ENCODE measurements around the gene SRRM3. TPM values are rescaled to one million over a fixed set of nuclear protein-coding genes. Genes with fewer than 3 reads are reported as not detected.
"Not testable (repeated sequence)": the region's sequence is repeated elsewhere in the genome, so short reads cannot be mapped to it uniquely, and the experiment has no call there.

The SRRM3 gene
- total RNA-seq, 1 experiment from 2014 or later: 1.7 TPM

DNA sequence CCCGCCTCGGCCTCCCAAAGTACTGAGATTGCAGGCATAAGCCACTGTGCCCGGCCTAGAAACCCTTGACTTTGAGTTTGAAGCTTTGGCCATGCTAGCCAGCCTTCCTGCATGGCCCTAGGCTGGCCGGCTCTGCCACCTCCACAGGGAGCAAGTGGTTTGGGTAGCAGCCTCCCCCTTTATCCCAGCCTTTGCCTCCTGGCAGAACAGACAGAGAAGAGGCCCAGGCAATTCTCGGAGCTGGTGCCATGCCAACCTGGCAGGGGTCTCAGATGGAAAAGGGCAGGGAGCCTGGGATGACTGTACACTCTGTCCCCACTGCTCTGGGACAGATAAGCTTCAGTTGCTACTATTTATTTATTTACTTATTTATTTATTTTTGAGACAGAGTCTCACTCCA, 39.4 kb downstream of the SRRM3 start:
- Mint-ChIP-seq H3K36me3 (ENCODE audit: insufficient read depth, unreplicated experiment) (no peaks in the 10 kb centered on the region), H3K4me3 (ENCODE audit: unreplicated experiment) (no peak overlapping the region), H3K9me3 (ENCODE audit: unreplicated experiment) (no peaks in the 10 kb centered on the region), H3K27ac (ENCODE audit: unreplicated experiment) (no peak overlapping the region), H3K27me3 (ENCODE audit: insufficient read depth, unreplicated experiment) (peaks cover 6% of the 10 kb centered on the region), H3K4me1 (ENCODE audit: low read depth, unreplicated experiment) (no peaks in the 10 kb centered on the region)
- intact Hi-C loops (cut with micrococcal nuclease; ENCODE audit: unreplicated experiment): no loop called here
- DNase-seq: no peak
- no peaks in the 10 kb centered on the region for H3K36me3 ChIP-seq (ENCODE audit: control insufficient read depth, insufficient read depth, low read length)
- BruUV-seq (replicated peaks): no TSS peak
- ChIA-PET POLR2A (no interaction called here), CTCF (no interaction called here)
- H3K9me3 ChIP-seq: no peaks in the 10 kb centered on the region
- no peak overlapping the region for H3K4me3 ChIP-seq (ENCODE audit: low read depth, low read length)
- H3K4me1 ChIP-seq: no peaks in the 10 kb centered on the region
- H3K27me3 ChIP-seq (replicated peaks; ENCODE audit: control insufficient read depth, insufficient read depth, low read length): no peaks in the 10 kb centered on the region
- TF ChIP-seq, protein P1, sequence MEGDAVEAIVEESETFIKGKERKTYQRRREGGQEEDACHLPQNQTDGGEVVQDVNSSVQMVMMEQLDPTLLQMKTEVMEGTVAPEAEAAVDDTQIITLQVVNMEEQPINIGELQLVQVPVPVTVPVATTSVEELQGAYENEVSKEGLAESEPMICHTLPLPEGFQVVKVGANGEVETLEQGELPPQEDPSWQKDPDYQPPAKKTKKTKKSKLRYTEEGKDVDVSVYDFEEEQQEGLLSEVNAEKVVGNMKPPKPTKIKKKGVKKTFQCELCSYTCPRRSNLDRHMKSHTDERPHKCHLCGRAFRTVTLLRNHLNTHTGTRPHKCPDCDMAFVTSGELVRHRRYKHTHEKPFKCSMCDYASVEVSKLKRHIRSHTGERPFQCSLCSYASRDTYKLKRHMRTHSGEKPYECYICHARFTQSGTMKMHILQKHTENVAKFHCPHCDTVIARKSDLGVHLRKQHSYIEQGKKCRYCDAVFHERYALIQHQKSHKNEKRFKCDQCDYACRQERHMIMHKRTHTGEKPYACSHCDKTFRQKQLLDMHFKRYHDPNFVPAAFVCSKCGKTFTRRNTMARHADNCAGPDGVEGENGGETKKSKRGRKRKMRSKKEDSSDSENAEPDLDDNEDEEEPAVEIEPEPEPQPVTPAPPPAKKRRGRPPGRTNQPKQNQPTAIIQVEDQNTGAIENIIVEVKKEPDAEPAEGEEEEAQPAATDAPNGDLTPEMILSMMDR (IDR thresholded peaks at IDR 0.05; ENCODE audit: insufficient read depth in 1 of 2, low read depth in 1 of 2, low read length in 1 of 2, severe bottlenecking in 1 of 2, unreplicated experiment in 1 of 2): no peak

DNA sequence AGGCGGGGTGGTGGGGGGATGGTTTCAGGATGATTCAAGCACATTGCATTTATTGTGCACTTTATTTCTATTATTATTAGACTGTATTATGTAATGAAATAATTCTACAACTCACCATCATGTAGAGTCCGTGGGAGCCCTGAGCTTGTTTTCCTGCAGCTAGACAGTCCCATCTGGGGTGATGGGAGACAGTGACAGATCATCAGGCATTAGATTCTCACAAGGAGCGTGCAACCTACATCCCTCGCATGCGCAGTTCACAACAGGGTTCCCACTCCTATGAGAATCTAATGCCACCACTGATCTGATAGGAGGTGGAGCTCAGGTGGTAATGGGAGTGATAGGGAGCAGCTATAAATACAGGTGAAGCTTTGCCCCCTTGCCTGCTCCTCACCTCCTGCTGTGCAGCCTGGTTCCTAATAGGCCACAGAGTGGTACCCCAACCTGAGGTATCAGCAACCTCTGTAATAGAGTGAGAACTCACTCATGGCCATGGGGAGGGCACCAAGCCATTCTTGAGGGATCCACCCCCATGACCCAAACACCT, 40.9 kb downstream of the SRRM3 start:
- H3K9me3 ChIP-seq; H3K36me3 ChIP-seq (ENCODE audit: control insufficient read depth, insufficient read depth, low read length); DNase-seq; intact Hi-C loops (cut with micrococcal nuclease; ENCODE audit: unreplicated experiment); H3K4me1 ChIP-seq; H3K9me3 Mint-ChIP-seq (ENCODE audit: unreplicated experiment); H3K27me3 ChIP-seq (replicated peaks; ENCODE audit: control insufficient read depth, insufficient read depth, low read length); H3K27me3 Mint-ChIP-seq (ENCODE audit: insufficient read depth, unreplicated experiment); H3K36me3 Mint-ChIP-seq (ENCODE audit: insufficient read depth, unreplicated experiment); BruUV-seq (replicated peaks); H3K4me1 Mint-ChIP-seq (ENCODE audit: low read depth, unreplicated experiment); POLR2A ChIA-PET; H3K27ac Mint-ChIP-seq (ENCODE audit: unreplicated experiment); H3K4me3 ChIP-seq (ENCODE audit: low read depth, low read length); H3K4me3 Mint-ChIP-seq (ENCODE audit: unreplicated experiment): not testable (repeated sequence)
- CTCF ChIA-PET: interaction anchor here (0.6 to 1.0 kb wide), 2 partner anchors 41 to 50 kb away, joined by 5 to 7 read pairs; no protein-coding TSS in a partner anchor

DNA sequence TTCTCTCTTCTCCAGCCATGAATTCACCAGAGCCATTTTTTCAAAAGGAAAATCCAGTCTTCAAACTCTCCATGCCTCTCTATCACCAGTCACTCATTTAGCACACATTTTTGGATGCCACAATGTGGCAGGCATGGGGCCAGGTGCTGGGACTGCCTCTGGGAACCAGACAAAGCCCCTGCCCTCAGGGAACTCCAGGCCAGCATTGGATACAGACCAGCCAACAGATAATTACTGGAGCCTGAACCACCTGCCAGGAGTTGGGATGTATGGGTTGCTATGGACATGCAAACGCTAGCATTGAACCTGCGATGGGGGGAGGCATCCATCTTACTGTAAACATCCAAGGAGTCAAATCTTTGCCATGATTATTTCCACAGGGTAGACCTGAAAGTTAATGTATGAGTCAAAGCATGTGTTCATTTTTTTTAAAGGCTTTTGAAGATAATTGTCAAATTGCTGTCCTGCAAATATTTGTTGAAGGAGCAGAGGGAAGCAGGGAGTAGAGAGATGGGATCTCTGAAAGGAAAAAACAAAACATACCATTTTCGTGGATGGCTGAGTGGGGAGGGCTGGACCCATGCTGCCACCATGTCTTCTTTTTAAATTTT, 43.2 kb downstream of the SRRM3 start:
- DNase-seq: no peak
- CTCF ChIA-PET: no interaction called here
- Mint-ChIP-seq H3K4me1 (ENCODE audit: low read depth, unreplicated experiment) (no peaks in the 10 kb centered on the region), H3K36me3 (ENCODE audit: insufficient read depth, unreplicated experiment) (no peaks in the 10 kb centered on the region), H3K27ac (ENCODE audit: unreplicated experiment) (peak overlapping the region; percentile 5), H3K27me3 (ENCODE audit: insufficient read depth, unreplicated experiment) (no peaks in the 10 kb centered on the region), H3K9me3 (ENCODE audit: unreplicated experiment) (no peaks in the 10 kb centered on the region), H3K4me3 (ENCODE audit: unreplicated experiment) (no peak overlapping the region)
- H3K27me3 ChIP-seq (replicated peaks; ENCODE audit: control insufficient read depth, insufficient read depth, low read length): no peaks in the 10 kb centered on the region
- no peaks in the 10 kb centered on the region for H3K9me3 ChIP-seq
- BruUV-seq (replicated peaks): no TSS peak
- intact Hi-C loops (cut with micrococcal nuclease; ENCODE audit: unreplicated experiment): no loop called here
- POLR2A ChIA-PET: no interaction called here
- no peaks in the 10 kb centered on the region for H3K4me1 ChIP-seq
- no peak overlapping the region for H3K4me3 ChIP-seq (ENCODE audit: low read depth, low read length)
- TF ChIP-seq, protein P1 (IDR thresholded peaks at IDR 0.05; ENCODE audit: insufficient read depth in 1 of 2, low read depth in 1 of 2, low read length in 1 of 2, severe bottlenecking in 1 of 2, unreplicated experiment in 1 of 2): no peak
- H3K36me3 ChIP-seq (ENCODE audit: control insufficient read depth, insufficient read depth, low read length): no peaks in the 10 kb centered on the region

Data from Caco-2 (cell line).